ENCODE results near the gene DENND2D.

DENND2D gene

DNA sequence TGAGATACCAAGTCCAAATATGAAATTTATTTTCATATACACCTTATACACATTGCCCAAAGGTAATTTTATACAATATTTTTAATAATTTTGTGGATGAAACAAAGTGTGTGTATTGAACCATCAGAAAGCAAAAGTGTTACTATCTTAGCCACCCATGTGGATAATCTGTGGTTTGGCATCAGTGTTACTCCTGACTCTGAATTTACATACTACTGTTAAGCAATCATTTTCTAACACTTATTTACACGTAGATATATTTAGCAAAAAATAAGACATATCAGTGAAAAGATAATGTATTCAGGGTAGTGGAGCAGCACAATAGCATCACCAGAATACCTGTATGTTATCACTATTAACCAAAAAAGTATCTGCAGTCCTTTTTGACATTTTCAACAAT lies 23.8 kb downstream of the DENND2D start:
- no peak overlapping the region for H3K4me3 ChIP-seq (ENCODE audit: low read depth, low read length)
- H3K9me3 ChIP-seq (ENCODE audit: control insufficient read depth, insufficient read depth, low read depth, low read length) = no peaks in the 10 kb centered on the region
- POLR2A ChIA-PET = no interaction called here
- H3K4me1 ChIP-seq (ENCODE audit: control insufficient read depth, insufficient read depth, low read length) = no peaks in the 10 kb centered on the region
- TF ChIP-seq, protein P1, sequence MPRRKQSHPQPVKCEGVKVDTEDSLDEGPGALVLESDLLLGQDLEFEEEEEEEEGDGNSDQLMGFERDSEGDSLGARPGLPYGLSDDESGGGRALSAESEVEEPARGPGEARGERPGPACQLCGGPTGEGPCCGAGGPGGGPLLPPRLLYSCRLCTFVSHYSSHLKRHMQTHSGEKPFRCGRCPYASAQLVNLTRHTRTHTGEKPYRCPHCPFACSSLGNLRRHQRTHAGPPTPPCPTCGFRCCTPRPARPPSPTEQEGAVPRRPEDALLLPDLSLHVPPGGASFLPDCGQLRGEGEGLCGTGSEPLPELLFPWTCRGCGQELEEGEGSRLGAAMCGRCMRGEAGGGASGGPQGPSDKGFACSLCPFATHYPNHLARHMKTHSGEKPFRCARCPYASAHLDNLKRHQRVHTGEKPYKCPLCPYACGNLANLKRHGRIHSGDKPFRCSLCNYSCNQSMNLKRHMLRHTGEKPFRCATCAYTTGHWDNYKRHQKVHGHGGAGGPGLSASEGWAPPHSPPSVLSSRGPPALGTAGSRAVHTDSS (tag by site-specific recombination; IDR thresholded peaks at IDR 0.05) = no peak
- TF ChIP-seq ZNF274 (IDR thresholded peaks at IDR 0.05; ENCODE audit: low read length) (no peak), ZNF274 (tag by site-specific recombination; IDR thresholded peaks at IDR 0.05; ENCODE audit: borderline replicate concordance) (no peak), ZNF354C (tag by site-specific recombination; IDR thresholded peaks at IDR 0.05; ENCODE audit: borderline replicate concordance, low read depth) (no peak), ZNF623 (tag by site-specific recombination; IDR thresholded peaks at IDR 0.05) (no peak), ZBTB21 (tag by site-specific recombination; IDR thresholded peaks at IDR 0.05) (no peak), ZNF776 (tag by site-specific recombination; IDR thresholded peaks at IDR 0.05; ENCODE audit: borderline replicate concordance) (no peak), ZIC2 (tag by site-specific recombination; IDR thresholded peaks at IDR 0.05) (no peak), ZNF2 (tag by site-specific recombination; IDR thresholded peaks at IDR 0.05) (no peak), ZNF169 (tag by site-specific recombination; IDR thresholded peaks at IDR 0.05) (no peak), KLF10 (tag by site-specific recombination; IDR thresholded peaks at IDR 0.05) (no peak), ZBTB20 (tag by site-specific recombination; IDR thresholded peaks at IDR 0.05) (no peak), ZSCAN30 (tag by site-specific recombination; IDR thresholded peaks at IDR 0.05) (no peak), ZNF561 (tag by site-specific recombination; IDR thresholded peaks at IDR 0.05; ENCODE audit: borderline replicate concordance) (no peak), ZNF837 (tag by site-specific recombination; IDR thresholded peaks at IDR 0.05) (no peak), ZNF426 (tag by site-specific recombination; IDR thresholded peaks at IDR 0.05) (no peak)
- TF ChIP-seq, protein P2, sequence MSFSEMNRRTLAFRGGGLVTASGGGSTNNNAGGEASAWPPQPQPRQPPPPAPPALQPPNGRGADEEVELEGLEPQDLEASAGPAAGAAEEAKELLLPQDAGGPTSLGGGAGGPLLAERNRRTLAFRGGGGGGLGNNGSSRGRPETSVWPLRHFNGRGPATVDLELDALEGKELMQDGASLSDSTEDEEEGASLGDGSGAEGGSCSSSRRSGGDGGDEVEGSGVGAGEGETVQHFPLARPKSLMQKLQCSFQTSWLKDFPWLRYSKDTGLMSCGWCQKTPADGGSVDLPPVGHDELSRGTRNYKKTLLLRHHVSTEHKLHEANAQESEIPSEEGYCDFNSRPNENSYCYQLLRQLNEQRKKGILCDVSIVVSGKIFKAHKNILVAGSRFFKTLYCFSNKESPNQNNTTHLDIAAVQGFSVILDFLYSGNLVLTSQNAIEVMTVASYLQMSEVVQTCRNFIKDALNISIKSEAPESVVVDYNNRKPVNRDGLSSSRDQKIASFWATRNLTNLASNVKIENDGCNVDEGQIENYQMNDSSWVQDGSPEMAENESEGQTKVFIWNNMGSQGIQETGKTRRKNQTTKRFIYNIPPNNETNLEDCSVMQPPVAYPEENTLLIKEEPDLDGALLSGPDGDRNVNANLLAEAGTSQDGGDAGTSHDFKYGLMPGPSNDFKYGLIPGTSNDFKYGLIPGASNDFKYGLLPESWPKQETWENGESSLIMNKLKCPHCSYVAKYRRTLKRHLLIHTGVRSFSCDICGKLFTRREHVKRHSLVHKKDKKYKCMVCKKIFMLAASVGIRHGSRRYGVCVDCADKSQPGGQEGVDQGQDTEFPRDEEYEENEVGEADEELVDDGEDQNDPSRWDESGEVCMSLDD (tag by site-specific recombination; IDR thresholded peaks at IDR 0.05) = no peak
- TF ChIP-seq, protein P3, sequence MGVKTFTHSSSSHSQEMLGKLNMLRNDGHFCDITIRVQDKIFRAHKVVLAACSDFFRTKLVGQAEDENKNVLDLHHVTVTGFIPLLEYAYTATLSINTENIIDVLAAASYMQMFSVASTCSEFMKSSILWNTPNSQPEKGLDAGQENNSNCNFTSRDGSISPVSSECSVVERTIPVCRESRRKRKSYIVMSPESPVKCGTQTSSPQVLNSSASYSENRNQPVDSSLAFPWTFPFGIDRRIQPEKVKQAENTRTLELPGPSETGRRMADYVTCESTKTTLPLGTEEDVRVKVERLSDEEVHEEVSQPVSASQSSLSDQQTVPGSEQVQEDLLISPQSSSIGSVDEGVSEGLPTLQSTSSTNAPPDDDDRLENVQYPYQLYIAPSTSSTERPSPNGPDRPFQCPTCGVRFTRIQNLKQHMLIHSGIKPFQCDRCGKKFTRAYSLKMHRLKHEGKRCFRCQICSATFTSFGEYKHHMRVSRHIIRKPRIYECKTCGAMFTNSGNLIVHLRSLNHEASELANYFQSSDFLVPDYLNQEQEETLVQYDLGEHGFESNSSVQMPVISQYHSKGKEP (tag by site-specific recombination; IDR thresholded peaks at IDR 0.05) = no peak
- TF ChIP-seq, protein P4, sequence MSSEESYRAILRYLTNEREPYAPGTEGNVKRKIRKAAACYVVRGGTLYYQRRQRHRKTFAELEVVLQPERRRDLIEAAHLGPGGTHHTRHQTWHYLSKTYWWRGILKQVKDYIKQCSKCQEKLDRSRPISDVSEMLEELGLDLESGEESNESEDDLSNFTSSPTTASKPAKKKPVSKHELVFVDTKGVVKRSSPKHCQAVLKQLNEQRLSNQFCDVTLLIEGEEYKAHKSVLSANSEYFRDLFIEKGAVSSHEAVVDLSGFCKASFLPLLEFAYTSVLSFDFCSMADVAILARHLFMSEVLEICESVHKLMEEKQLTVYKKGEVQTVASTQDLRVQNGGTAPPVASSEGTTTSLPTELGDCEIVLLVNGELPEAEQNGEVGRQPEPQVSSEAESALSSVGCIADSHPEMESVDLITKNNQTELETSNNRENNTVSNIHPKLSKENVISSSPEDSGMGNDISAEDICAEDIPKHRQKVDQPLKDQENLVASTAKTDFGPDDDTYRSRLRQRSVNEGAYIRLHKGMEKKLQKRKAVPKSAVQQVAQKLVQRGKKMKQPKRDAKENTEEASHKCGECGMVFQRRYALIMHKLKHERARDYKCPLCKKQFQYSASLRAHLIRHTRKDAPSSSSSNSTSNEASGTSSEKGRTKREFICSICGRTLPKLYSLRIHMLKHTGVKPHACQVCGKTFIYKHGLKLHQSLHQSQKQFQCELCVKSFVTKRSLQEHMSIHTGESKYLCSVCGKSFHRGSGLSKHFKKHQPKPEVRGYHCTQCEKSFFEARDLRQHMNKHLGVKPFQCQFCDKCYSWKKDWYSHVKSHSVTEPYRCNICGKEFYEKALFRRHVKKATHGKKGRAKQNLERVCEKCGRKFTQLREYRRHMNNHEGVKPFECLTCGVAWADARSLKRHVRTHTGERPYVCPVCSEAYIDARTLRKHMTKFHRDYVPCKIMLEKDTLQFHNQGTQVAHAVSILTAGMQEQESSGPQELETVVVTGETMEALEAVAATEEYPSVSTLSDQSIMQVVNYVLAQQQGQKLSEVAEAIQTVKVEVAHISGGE (tag by site-specific recombination; conservative IDR thresholded peaks at IDR 0.05; ENCODE audit: low read depth) = no peak
- TF ChIP-seq, protein P5, sequence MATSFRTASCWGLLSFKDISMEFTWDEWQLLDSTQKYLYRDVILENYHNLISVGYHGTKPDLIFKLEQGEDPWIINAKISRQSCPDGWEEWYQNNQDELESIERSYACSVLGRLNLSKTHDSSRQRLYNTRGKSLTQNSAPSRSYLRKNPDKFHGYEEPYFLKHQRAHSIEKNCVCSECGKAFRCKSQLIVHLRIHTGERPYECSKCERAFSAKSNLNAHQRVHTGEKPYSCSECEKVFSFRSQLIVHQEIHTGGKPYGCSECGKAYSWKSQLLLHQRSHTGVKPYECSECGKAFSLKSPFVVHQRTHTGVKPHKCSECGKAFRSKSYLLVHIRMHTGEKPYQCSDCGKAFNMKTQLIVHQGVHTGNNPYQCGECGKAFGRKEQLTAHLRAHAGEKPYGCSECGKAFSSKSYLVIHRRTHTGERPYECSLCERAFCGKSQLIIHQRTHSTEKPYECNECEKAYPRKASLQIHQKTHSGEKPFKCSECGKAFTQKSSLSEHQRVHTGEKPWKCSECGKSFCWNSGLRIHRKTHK (tag by site-specific recombination; IDR thresholded peaks at IDR 0.05) = no peak
- CTCF ChIA-PET = no interaction called here
- peaks cover 7 to 59% of the 10 kb centered on the region in 2 experiments; a peak in 2 of 3 replicates for H3K36me3 ChIP-seq (ENCODE audit: control insufficient read depth in 2 of 2, insufficient read depth in 1 of 2, low read length in 2 of 2)
- no peak overlapping the region for H3K27ac ChIP-seq (ENCODE audit: extremely low read depth, low read depth, low read length)
